Spinal cord (tissue), 10 donors: ENCODE results near the gene NTMT2. TPM values are rescaled to one million over a fixed set of nuclear protein-coding genes. Genes with fewer than 3 reads are reported as not detected.
"Not testable (repeated sequence)": the region's sequence is repeated elsewhere in the genome, so short reads cannot be mapped to it uniquely, and the experiment has no call there.

Source experiments
- DNase-seq, 6 donors: peaks; one replicate each; pipeline versions ENCODE4 v3.0.0 to v3.0.0-alpha.2; 2013 to 2015; ENCODE audit warnings: low spot score in 6 of 6, low read depth in 4 of 6
- H3K27ac ChIP-seq: one replicate; pipeline ENCODE4 v1.5.1; 2013; ENCODE audit warnings: low read depth, low read length, control low read depth
- H3K27me3 ChIP-seq: one replicate; pipeline ENCODE4 v1.6.1; 2013; ENCODE audit warnings: low read length; ENCODE audit not compliant: control insufficient read depth, insufficient read depth
- H3K36me3 ChIP-seq: one replicate; pipeline ENCODE4 v1.6.1; 2013; ENCODE audit warnings: low read length; ENCODE audit not compliant: control insufficient read depth, insufficient read depth
- H3K4me1 ChIP-seq: one replicate; pipeline ENCODE4 v1.6.1; 2013; ENCODE audit warnings: low read length; ENCODE audit not compliant: control insufficient read depth, insufficient read depth
- H3K4me3 ChIP-seq: one replicate; pipeline ENCODE4 v1.5.1; 2013; ENCODE audit warnings: low read depth, low read length, control low read depth
- H3K9me3 ChIP-seq: one replicate; pipeline ENCODE4 v1.6.1; 2013; ENCODE audit warnings: low read length; ENCODE audit not compliant: control insufficient read depth, insufficient read depth
- WGBS: methylation state at CpG from one replicate; pipeline ENCODE4 v1.1.5; 2013; ENCODE audit warnings: missing lambda C conversion rate; ENCODE audit not compliant: insufficient coverage; 5-methylcytosine and 5-hydroxymethylcytosine counted together
- long read RNA-seq, 4 donors: transcript quantifications; one replicate each; lab custom pipeline, GENCODE V29; 2026
- polyA plus RNA-seq, 2 donors: library from polyadenylated mRNA; unstranded; fragments of 120-200 nt; gene quantifications; one replicate each; pipeline ENCODE4 v1.2.1, GENCODE V29; 2013; ENCODE audit not compliant: insufficient read length in 2 of 2
- total RNA-seq, 2 donors: library from RNA; depleted of rRNA in 1 of 2; stranded (reverse); fragments of 120-200 nt in 1 of 2; fragments of >200 nt in 1 of 2; gene quantifications; one replicate each; pipeline versions ENCODE4 v1.2.3 to v1.2.4, GENCODE V29; 2013 to 2014
- donor health status: healthy.

NTMT2 gene
- total RNA-seq (under 1 TPM in 1 of 2 donors, not detected in 1; 0.50 TPM), polyA plus RNA-seq (under 1 TPM; 0.25 to 0.36 TPM)
- long read RNA-seq, donor 1 = 0 reads
- long read RNA-seq, donor 2 = 0 reads
- long read RNA-seq, donor 3 = 0 reads
- long read RNA-seq, donor 4 = 0 reads

GRCh38 chr1:170145770-170146676 is at the start of gene NTMT2:
Gene NTMT2 (plus strand): TSS chr1:170145959. CDS start chr1:170146108, 149 bp downstream.
- no peaks in the 10 kb centered on the region for H3K9me3 ChIP-seq
- H3K27me3 ChIP-seq = no peaks in the 10 kb centered on the region
- peak in 2 of 6 donors; percentile 67 to 68 for DNase-seq
- H3K4me3 ChIP-seq = no peak within 1 kb of the TSS
- WGBS = 9% methylated on average over 4 of the region's 8 CpGs
- no peaks in the 10 kb centered on the region for H3K36me3 ChIP-seq
- no peaks in the 10 kb centered on the region for H3K4me1 ChIP-seq
- H3K27ac ChIP-seq = no peak within 1 kb of the TSS

GRCh38 chr1:170095976-170096748 is 49.6 kb upstream of the NTMT2 start:
- Histone ChIP-seq H3K4me1 (no peaks in the 10 kb centered on the region), H3K4me3 (no peak overlapping the region), H3K27me3 (no peaks in the 10 kb centered on the region), H3K36me3 (no peaks in the 10 kb centered on the region), H3K9me3 (no peaks in the 10 kb centered on the region), H3K27ac (no peak overlapping the region)
- peak in 1 of 6 donors; percentile 51 for DNase-seq

- no peaks in the 10 kb centered on the region for H3K36me3 ChIP-seq
- no peak for DNase-seq
- no peaks in the 10 kb centered on the region for H3K27me3 ChIP-seq
- H3K9me3 ChIP-seq = no peaks in the 10 kb centered on the region
- 60% methylated on average over 2 of the region's 4 CpGs for WGBS
- no peak overlapping the region for H3K4me3 ChIP-seq
- H3K27ac ChIP-seq = no peak overlapping the region
- H3K4me1 ChIP-seq = no peaks in the 10 kb centered on the region
These were observed 48.9 kb upstream of the NTMT2 start for GRCh38 chr1:170096806-170097340.

GRCh38 chr1:170097449-170097948 is 48.3 kb upstream of the NTMT2 start:
- no peaks in the 10 kb centered on the region for H3K36me3 ChIP-seq
- no peak overlapping the region for H3K4me3 ChIP-seq
- H3K4me1 ChIP-seq = no peaks in the 10 kb centered on the region
- H3K9me3 ChIP-seq = no peaks in the 10 kb centered on the region
- no peaks in the 10 kb centered on the region for H3K27me3 ChIP-seq
- 12% methylated on average over 2 of the region's 4 CpGs for WGBS
- H3K27ac ChIP-seq = no peak overlapping the region
- DNase-seq = peak in 1 of 6 donors; percentile 29

DNA sequence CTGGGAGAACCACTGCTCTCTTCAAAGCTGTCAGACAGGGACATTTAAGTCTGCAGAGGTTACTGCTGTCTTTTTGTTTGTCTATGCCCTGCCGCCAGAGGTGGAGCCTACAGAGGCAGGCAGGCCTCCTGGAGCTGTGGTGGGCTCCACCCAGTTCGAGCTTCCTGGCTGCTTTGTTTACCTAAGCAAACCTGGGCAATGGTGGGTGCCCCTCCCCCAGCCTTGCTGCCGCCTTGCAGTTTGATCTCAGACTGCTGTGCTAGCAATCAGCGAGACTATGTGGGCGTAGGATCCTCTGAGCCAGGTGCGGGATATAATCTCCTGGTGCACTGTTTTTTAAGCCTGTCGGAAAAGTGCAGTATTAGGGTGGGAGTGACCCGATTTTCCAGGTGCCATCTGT is 32.6 kb upstream of the NTMT2 start:
- H3K4me3 ChIP-seq, H3K27ac ChIP-seq, H3K36me3 ChIP-seq, H3K9me3 ChIP-seq, H3K27me3 ChIP-seq, DNase-seq, H3K4me1 ChIP-seq: not testable (repeated sequence)
- 94% methylated on average over 5 of the region's 8 CpGs for WGBS

GRCh38 chr1:170114906-170115305 is 30.9 kb upstream of the NTMT2 start:
- no peak for DNase-seq
- no CpG with 5 or more reads among the region's 2 CpGs for WGBS
- Histone ChIP-seq H3K27ac (no peak overlapping the region), H3K27me3 (no peaks in the 10 kb centered on the region), H3K36me3 (no peaks in the 10 kb centered on the region), H3K4me3 (no peak overlapping the region), H3K9me3 (no peaks in the 10 kb centered on the region), H3K4me1 (no peaks in the 10 kb centered on the region)

DNA sequence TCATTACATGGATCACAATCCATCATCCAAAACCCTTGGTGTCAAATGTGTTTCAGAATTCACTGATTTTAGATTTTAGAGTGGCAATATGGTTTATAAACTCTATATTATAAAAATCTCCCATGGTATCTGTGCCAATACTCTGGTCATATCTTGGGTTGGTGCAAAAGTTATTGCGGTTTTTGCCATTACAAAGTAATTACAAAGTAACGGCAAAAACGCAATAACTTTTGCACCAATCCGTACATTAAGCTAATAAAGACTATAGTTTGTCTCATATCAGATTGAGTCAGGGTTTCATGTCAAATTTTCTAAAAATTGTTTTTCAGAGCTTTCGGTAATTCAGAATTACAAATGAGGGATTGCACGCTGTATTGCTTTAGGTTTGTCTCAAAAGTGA is 23.4 kb upstream of the NTMT2 start:
- no peaks in the 10 kb centered on the region for H3K27me3 ChIP-seq
- H3K4me3 ChIP-seq = no peak overlapping the region
- DNase-seq = no peak
- no peaks in the 10 kb centered on the region for H3K9me3 ChIP-seq
- H3K27ac ChIP-seq = no peak overlapping the region
- WGBS = no CpG with 5 or more reads among the region's 6 CpGs
- H3K36me3 ChIP-seq = no peaks in the 10 kb centered on the region
- H3K4me1 ChIP-seq = no peaks in the 10 kb centered on the region

DNA sequence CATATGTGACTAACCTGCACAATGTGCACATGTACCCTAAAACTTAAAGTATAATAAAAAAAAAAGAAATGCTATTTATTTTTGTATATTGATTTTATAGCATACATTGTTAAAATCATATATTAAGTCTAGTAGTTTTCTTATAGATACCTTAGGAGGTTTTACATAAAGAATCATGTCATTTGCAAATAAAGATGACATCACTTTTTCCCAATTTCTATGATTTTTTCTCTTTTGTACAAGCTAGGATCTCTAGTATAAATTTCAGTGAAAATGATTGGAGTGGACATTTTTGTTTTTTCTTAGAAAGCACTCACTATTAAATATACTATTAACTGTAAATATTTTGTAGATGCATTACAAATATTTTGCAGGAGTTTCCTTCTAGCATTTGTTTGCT is 20.5 kb upstream of the NTMT2 start:
- Histone ChIP-seq H3K27ac (no peak overlapping the region), H3K9me3 (no peaks in the 10 kb centered on the region), H3K27me3 (no peaks in the 10 kb centered on the region), H3K4me1 (no peaks in the 10 kb centered on the region), H3K4me3 (no peak overlapping the region), H3K36me3 (no peaks in the 10 kb centered on the region)
- no peak for DNase-seq

DNA sequence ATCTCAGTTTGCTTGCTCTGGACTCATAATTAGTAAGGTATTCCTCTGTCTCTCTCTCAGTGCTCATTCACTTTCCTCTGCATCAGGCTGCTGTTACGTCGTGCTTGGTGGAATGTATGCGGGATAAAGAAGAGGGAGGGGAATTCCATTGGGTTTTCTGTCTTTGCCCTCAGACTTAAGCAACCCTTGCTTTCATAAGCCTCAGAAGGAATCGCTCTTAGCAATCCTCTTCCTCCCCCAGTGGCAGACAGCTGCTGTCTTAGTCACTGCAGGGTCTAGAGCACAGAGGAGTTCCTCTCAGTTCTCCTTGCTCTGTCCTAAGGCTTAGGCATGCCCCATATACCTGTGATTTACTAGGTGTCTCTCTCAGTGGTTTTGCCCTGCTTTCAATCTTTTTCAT is 19.1 kb upstream of the NTMT2 start:
- H3K4me3 ChIP-seq = no peak overlapping the region
- H3K9me3 ChIP-seq = no peaks in the 10 kb centered on the region
- H3K4me1 ChIP-seq = no peaks in the 10 kb centered on the region
- no peak overlapping the region for H3K27ac ChIP-seq
- H3K27me3 ChIP-seq = no peaks in the 10 kb centered on the region
- no peaks in the 10 kb centered on the region for H3K36me3 ChIP-seq
- 30% methylated on average over 1 of the region's 4 CpGs for WGBS
- no peak for DNase-seq
